ENCODE measurements around the gene PALM.

- TF ChIP-seq CTCF (IDR thresholded peaks at IDR 0.05; ENCODE audit: poor library complexity) (no peak), EZH2 (IDR thresholded peaks at IDR 0.05; ENCODE audit: borderline replicate concordance) (no peak), EZH2phosphoT487 (IDR thresholded peaks at IDR 0.05; ENCODE audit: low read depth, severe bottlenecking, unreplicated experiment) (no peak)
Measured at GRCh38 chr19:703651-704446, 4.9 kb upstream of the PALM start.
